Ascending aorta (tissue), 2 donors: ENCODE results near the gene LLGL2. TPM values are rescaled to one million over a fixed set of nuclear protein-coding genes. Genes with fewer than 3 reads are reported as not detected.

Source experiments
- DNase-seq, 2 donors: peaks; one replicate each; pipeline ENCODE4 v3.0.0-alpha.2; 2019; ENCODE audit warnings: low spot score in 2 of 2
- H3K27ac ChIP-seq, 2 donors: fragments of 200-600 bp; sonication (generic); one replicate each; pipeline ENCODE4 v1.5.1; 2016 to 2017; ENCODE audit warnings: mild to moderate bottlenecking in 1 of 2
- H3K27me3 ChIP-seq: fragments of 200-600 bp; sonication (generic); one replicate; pipeline ENCODE4 v1.5.1; 2017
- H3K36me3 ChIP-seq, 2 donors: fragments of 200-600 bp; sonication (generic); one replicate each; pipeline ENCODE4 v1.5.1; 2016
- H3K4me1 ChIP-seq, 2 donors: fragments of 200-600 bp; sonication (generic); one replicate each; pipeline ENCODE4 v1.5.1; 2016 to 2017; ENCODE audit warnings: mild to moderate bottlenecking in 1 of 2
- H3K4me3 ChIP-seq, 2 donors: fragments of 200-600 bp; sonication (generic); one replicate each; pipeline ENCODE4 v1.5.1; 2016 to 2017; ENCODE audit warnings: mild to moderate bottlenecking in 1 of 2
- H3K9me3 ChIP-seq, 2 donors: fragments of 200-600 bp; sonication (generic); one replicate each; pipeline ENCODE4 v1.5.1; 2016
- intact Hi-C: fragments of 100-400 bp; cut with DNase I; formaldehyde crosslinking; loops from one replicate; pipeline ENCODE4 v1.15.1; 2023
- total RNA-seq: library from RNA; depleted of rRNA; stranded (reverse); fragments of >200 nt; gene quantifications from one replicate; pipeline ENCODE4 v1.1.0, GENCODE V29; 2016
- TF ChIP-seq, protein P1 (sequence below), 3 experiments: fragments of 200-600 bp in 2 of 3; fragments of 450-650 bp in 1 of 3; sonication (generic) in 2 of 3; IDR thresholded peaks; one replicate each; pipeline ENCODE4 v1.5.1; 2016 to 2019; ENCODE audit warnings: antibody characterized with exemption in 3 of 3, mild to moderate bottlenecking in 1 of 3, moderate library complexity in 1 of 3

The LLGL2 gene
- total RNA-seq, 1 donor from 2014 or later = 41.8 TPM

DNA sequence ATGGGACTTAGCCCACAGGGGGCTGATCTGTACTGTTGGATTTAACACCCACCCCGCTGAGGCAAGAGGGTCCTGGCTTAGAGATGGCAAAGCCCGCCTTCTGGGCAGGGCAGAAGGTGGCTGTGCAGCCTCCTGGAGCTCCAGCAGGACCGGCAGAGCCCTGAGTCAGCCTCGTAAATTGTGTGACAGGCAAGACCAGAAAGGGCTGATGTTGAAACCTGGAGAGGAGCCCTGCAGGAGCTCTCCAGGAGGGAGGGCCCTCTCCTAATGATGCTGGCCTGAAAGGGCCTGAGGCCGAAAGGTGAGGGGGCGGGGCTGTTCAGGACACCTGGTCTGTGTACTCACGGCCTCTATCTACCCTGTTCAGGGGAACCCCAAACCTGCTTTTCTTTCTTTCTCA is 39.6 kb downstream of the LLGL2 start:
- Histone ChIP-seq H3K4me1 (no peaks in the 10 kb centered on the region), H3K4me3 (no peak overlapping the region), H3K9me3 (no peaks in the 10 kb centered on the region), H3K27ac (no peak overlapping the region), H3K27me3 (no peaks in the 10 kb centered on the region), H3K36me3 (peaks cover 3 to 18% of the 10 kb centered on the region in 2 donors)
- DNase-seq = no peak
- TF ChIP-seq, protein P1, sequence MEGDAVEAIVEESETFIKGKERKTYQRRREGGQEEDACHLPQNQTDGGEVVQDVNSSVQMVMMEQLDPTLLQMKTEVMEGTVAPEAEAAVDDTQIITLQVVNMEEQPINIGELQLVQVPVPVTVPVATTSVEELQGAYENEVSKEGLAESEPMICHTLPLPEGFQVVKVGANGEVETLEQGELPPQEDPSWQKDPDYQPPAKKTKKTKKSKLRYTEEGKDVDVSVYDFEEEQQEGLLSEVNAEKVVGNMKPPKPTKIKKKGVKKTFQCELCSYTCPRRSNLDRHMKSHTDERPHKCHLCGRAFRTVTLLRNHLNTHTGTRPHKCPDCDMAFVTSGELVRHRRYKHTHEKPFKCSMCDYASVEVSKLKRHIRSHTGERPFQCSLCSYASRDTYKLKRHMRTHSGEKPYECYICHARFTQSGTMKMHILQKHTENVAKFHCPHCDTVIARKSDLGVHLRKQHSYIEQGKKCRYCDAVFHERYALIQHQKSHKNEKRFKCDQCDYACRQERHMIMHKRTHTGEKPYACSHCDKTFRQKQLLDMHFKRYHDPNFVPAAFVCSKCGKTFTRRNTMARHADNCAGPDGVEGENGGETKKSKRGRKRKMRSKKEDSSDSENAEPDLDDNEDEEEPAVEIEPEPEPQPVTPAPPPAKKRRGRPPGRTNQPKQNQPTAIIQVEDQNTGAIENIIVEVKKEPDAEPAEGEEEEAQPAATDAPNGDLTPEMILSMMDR (IDR thresholded peaks at IDR 0.05) = no peak
- intact Hi-C loops = no loop called here

DNA sequence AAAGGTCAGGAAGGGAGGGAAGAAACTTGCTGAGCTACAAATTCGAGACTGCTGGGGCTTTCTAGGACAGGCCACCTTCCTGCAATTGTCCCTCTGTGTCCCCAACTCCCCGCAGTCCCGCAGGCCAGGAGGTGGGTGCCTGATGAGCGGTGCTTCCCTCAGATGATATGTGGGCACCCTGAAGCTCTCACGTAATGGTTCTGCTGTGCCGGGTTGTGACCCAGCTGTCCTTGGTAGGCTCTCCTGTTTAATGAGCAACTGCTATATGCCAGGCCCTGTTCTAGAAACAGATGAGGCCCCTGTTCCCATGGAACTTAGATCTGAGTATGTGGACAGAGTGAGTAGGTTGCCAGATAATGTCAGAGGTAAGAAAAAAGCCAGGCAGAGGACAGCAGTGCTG is 40.1 kb downstream of the LLGL2 start:
- Histone ChIP-seq H3K27ac (no peak overlapping the region), H3K9me3 (no peaks in the 10 kb centered on the region), H3K4me1 (no peaks in the 10 kb centered on the region), H3K4me3 (no peak overlapping the region), H3K36me3 (peaks cover 3 to 18% of the 10 kb centered on the region in 2 donors), H3K27me3 (no peaks in the 10 kb centered on the region)
- TF ChIP-seq, protein P1 (IDR thresholded peaks at IDR 0.05) = no peak
- intact Hi-C loops = no loop called here
- DNase-seq = no peak

DNA sequence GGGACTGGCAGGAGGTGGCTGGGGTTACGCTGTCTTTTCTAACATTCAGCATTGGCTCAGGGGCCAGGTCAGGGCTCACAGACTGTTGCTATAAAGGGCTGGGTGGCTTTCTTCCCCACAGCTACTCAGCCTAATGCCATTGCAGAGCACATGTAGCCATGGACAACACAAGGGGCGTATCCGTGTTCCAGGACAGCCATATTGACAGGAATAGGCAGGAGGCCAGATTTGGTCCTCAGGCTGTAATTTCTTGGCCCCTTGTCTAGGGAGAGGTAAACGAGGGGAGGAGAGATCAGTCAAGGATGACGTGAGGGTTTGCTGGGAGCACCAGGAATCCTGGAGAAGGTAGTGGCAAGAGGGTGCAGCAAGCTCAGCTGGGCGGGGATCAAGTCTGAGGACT is 40.9 kb downstream of the LLGL2 start:
- H3K9me3 ChIP-seq = no peaks in the 10 kb centered on the region
- DNase-seq = no peak
- no peaks in the 10 kb centered on the region for H3K27me3 ChIP-seq
- TF ChIP-seq, protein P1 (IDR thresholded peaks at IDR 0.05) = no peak
- intact Hi-C loops = no loop called here
- no peak overlapping the region for H3K27ac ChIP-seq
- peaks cover 3 to 18% of the 10 kb centered on the region in 2 donors for H3K36me3 ChIP-seq
- H3K4me3 ChIP-seq = no peak overlapping the region
- no peaks in the 10 kb centered on the region for H3K4me1 ChIP-seq

GRCh38 chr17:75566834-75567233 is 41.3 kb downstream of the LLGL2 start:
- H3K36me3 ChIP-seq = peaks cover 3 to 18% of the 10 kb centered on the region in 2 donors
- DNase-seq = no peak
- no peaks in the 10 kb centered on the region for H3K9me3 ChIP-seq
- no peak overlapping the region for H3K4me3 ChIP-seq
- H3K27ac ChIP-seq = no peak overlapping the region
- intact Hi-C loops = no loop called here
- no peaks in the 10 kb centered on the region for H3K4me1 ChIP-seq
- H3K27me3 ChIP-seq = no peaks in the 10 kb centered on the region
- TF ChIP-seq, protein P1 (IDR thresholded peaks at IDR 0.05) = no peak

GRCh38 chr17:75568412-75569255 is 43.1 kb downstream of the LLGL2 start:
- H3K36me3 ChIP-seq = peaks cover 3 to 8% of the 10 kb centered on the region in 2 donors
- no peaks in the 10 kb centered on the region for H3K27me3 ChIP-seq
- no peak overlapping the region for H3K4me3 ChIP-seq
- no peak for DNase-seq
- TF ChIP-seq, protein P1 (IDR thresholded peaks at IDR 0.05) = no peak
- H3K4me1 ChIP-seq = no peaks in the 10 kb centered on the region
- no peak overlapping the region for H3K27ac ChIP-seq
- intact Hi-C loops = no loop called here
- H3K9me3 ChIP-seq = no peaks in the 10 kb centered on the region
